ENCODE measurements around the gene NOL4.

NOL4 gene

DNA sequence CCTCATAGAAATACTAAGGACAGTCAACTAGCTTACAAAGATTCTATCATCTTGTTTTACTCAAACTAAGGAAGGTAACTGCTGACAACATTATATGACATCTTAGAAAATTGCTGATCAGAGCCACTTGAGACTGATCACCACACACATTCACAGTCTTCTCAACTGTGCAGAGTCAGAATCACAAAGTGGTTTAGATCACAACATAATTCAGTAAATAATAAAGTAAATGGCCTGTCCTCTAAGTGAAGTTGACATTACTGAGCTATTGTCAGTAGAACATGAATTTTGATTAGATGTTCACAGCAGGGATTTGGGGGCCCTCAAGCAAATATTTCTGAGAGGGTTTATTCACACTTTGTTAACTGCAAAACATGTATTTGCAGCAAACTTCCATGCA is 28.5 kb downstream of the NOL4 start:
- no peak for DNase-seq (ENCODE audit: low spot score)

DNA sequence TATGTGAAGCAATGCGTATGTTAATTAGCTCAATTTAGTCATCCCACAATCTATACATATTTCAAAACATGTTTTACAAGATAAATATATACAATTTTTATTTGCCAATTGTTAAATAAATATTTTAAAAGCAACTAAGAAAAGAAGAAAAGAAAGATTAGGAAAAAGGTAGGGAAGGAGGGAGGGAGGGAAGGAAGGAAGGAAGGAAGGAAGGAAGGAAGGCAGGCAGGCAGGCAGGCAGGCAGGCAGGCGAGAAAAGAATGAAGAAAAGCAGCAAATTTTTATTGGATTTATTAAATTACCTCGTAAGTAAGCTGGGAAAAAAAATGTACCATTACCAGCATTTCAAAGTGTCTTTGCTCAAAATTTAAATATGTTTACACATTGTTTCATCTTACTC is 30.5 kb downstream of the NOL4 start:
- DNase-seq (ENCODE audit: low spot score): no peak

DNA sequence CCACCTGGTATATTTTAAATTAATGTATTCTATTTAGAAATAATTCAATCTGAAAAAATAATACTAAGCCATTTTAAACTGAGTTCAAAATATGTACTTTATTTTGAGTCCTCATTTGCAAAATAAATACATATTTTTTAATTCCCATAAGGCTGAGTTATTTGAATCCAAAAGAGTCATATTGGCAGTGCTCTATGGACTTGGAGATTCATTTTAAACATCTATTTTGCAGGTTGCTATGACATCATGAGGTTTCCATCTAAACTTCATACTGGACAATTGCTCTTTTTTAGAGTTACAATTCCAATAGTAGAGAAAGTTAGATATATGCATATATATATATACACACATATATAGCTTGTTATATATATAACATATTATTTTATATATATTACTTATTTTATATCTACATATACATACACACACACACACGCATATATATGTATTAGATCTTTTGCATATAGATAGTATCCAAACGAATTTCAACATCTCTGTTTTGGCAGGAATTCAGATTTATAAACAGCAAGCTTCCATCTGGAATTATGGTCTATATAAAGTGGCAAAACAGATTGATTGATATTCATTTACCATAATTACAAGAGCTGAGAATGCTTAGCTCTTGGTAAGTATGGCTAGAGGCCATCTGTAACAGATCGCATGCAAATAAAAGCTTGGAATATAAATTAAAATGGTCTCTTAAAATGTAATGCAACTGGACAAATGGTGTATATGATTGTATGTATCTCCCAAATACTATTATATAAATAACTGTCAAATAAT is 34.9 kb downstream of the NOL4 start:
- no peak for DNase-seq (ENCODE audit: low spot score)

All from SK-N-DZ (cell line).